Measurements from ENCODE around the gene IL17RE. TPM values are rescaled to one million over a fixed set of nuclear protein-coding genes. Genes with fewer than 3 reads are reported as not detected.

IL17RE gene
- total and polyA plus RNA-seq, 2 of the 13 experiments (the other 11 are each of a cell fraction or from before 2014, with no cell fraction given), result 14.5 to 24.1 TPM

DNA sequence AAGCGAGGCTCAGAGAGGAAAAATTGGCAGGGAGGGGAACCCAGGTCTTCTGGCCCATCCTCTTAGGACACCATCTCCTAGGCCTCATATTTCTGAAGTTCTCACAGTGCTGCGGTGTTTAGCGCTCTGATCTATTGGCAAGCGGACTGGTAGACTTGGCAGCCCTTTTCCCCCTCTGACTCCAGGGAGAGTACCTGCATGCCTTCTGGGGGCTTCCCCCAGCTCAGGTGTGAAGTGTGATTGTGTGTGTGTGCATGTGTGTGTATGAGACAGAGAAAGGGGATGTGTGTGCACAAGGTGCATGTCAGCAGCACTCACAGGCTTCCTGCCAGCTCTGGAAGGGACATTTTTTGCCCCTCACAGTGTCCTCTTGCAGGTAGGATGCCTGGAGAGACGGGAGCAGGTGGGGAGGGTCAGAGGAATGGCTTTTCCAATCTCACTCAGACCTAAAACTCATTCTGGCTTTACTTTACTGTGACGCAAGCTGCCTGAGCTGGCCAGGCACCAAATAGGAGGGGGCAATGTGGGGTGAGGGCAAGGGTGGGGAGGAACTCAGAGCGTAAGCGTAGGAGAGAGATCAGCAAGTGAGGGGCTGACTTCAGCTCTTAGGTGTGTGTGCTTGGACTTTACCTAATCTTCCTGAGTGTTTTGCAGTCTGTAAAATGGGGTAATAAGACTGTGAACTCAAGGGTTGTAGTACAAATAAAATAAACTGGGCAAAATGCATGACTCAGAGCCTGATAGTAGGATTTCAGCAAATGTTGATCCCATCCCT is 4.0 kb upstream of the IL17RE start (continued):
- TF ChIP-seq, protein P1, sequence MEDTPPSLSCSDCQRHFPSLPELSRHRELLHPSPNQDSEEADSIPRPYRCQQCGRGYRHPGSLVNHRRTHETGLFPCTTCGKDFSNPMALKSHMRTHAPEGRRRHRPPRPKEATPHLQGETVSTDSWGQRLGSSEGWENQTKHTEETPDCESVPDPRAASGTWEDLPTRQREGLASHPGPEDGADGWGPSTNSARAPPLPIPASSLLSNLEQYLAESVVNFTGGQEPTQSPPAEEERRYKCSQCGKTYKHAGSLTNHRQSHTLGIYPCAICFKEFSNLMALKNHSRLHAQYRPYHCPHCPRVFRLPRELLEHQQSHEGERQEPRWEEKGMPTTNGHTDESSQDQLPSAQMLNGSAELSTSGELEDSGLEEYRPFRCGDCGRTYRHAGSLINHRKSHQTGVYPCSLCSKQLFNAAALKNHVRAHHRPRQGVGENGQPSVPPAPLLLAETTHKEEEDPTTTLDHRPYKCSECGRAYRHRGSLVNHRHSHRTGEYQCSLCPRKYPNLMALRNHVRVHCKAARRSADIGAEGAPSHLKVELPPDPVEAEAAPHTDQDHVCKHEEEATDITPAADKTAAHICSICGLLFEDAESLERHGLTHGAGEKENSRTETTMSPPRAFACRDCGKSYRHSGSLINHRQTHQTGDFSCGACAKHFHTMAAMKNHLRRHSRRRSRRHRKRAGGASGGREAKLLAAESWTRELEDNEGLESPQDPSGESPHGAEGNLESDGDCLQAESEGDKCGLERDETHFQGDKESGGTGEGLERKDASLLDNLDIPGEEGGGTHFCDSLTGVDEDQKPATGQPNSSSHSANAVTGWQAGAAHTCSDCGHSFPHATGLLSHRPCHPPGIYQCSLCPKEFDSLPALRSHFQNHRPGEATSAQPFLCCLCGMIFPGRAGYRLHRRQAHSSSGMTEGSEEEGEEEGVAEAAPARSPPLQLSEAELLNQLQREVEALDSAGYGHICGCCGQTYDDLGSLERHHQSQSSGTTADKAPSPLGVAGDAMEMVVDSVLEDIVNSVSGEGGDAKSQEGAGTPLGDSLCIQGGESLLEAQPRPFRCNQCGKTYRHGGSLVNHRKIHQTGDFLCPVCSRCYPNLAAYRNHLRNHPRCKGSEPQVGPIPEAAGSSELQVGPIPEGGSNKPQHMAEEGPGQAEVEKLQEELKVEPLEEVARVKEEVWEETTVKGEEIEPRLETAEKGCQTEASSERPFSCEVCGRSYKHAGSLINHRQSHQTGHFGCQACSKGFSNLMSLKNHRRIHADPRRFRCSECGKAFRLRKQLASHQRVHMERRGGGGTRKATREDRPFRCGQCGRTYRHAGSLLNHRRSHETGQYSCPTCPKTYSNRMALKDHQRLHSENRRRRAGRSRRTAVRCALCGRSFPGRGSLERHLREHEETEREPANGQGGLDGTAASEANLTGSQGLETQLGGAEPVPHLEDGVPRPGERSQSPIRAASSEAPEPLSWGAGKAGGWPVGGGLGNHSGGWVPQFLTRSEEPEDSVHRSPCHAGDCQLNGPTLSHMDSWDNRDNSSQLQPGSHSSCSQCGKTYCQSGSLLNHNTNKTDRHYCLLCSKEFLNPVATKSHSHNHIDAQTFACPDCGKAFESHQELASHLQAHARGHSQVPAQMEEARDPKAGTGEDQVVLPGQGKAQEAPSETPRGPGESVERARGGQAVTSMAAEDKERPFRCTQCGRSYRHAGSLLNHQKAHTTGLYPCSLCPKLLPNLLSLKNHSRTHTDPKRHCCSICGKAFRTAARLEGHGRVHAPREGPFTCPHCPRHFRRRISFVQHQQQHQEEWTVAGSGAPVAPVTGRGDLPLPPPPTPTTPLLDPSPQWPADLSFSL (CRISPR knock-in tag; IDR thresholded peaks at IDR 0.05), result peak; percentile 82
- TF ChIP-seq, protein P2, sequence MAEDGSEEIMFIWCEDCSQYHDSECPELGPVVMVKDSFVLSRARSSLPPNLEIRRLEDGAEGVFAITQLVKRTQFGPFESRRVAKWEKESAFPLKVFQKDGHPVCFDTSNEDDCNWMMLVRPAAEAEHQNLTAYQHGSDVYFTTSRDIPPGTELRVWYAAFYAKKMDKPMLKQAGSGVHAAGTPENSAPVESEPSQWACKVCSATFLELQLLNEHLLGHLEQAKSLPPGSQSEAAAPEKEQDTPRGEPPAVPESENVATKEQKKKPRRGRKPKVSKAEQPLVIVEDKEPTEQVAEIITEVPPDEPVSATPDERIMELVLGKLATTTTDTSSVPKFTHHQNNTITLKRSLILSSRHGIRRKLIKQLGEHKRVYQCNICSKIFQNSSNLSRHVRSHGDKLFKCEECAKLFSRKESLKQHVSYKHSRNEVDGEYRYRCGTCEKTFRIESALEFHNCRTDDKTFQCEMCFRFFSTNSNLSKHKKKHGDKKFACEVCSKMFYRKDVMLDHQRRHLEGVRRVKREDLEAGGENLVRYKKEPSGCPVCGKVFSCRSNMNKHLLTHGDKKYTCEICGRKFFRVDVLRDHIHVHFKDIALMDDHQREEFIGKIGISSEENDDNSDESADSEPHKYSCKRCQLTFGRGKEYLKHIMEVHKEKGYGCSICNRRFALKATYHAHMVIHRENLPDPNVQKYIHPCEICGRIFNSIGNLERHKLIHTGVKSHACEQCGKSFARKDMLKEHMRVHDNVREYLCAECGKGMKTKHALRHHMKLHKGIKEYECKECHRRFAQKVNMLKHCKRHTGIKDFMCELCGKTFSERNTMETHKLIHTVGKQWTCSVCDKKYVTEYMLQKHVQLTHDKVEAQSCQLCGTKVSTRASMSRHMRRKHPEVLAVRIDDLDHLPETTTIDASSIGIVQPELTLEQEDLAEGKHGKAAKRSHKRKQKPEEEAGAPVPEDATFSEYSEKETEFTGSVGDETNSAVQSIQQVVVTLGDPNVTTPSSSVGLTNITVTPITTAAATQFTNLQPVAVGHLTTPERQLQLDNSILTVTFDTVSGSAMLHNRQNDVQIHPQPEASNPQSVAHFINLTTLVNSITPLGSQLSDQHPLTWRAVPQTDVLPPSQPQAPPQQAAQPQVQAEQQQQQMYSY (CRISPR knock-in tag; IDR thresholded peaks at IDR 0.05), result no peak
- TF ChIP-seq HDAC6 (IDR thresholded peaks at IDR 0.05; ENCODE audit: low read depth, low read length) (no peak), ERF (CRISPR knock-in tag; IDR thresholded peaks at IDR 0.05) (no peak), MAZ (IDR thresholded peaks at IDR 0.05; ENCODE audit: borderline replicate concordance, low read depth, low read length) (peak; percentile 85), MAZ (CRISPR knock-in tag; IDR thresholded peaks at IDR 0.05; ENCODE audit: low read depth) (no peak), REPIN1 (CRISPR knock-in tag; IDR thresholded peaks at IDR 0.05; ENCODE audit: borderline replicate concordance, low read depth) (0 out of 2 replicates have a peak, but pooled peaks have one; percentile 21), NFKB2 (CRISPR knock-in tag; IDR thresholded peaks at IDR 0.05; ENCODE audit: borderline replicate concordance) (no peak), ZNF670 (CRISPR knock-in tag; IDR thresholded peaks at IDR 0.05; ENCODE audit: borderline replicate concordance) (peak; percentile 51; the same call in 1 of the 2 replicates), CEBPG (CRISPR knock-in tag; IDR thresholded peaks at IDR 0.05) (peak; percentile 78), ZNF121 (CRISPR knock-in tag; IDR thresholded peaks at IDR 0.05) (peak; percentile 18; the same call in 1 of the 2 replicates), MAX (IDR thresholded peaks at IDR 0.05) (peak; percentile 52; the same call in 1 of the 2 replicates), ZNF564 (CRISPR knock-in tag; IDR thresholded peaks at IDR 0.05) (no peak), SALL1 (CRISPR knock-in tag; IDR thresholded peaks at IDR 0.05) (peak; percentile 36; the same call in 1 of the 2 replicates), CEBPB (IDR thresholded peaks at IDR 0.05; ENCODE audit: borderline replicate concordance, low read depth, low read length) (peak; percentile 56; the same call in 1 of the 2 replicates), MXI1 (IDR thresholded peaks at IDR 0.05; ENCODE audit: borderline replicate concordance, low read depth, low read length) (0 out of 3 replicates have a peak, but pooled peaks have one; percentile 24), ZNF292 (CRISPR knock-in tag; IDR thresholded peaks at IDR 0.05; ENCODE audit: borderline replicate concordance, low read depth) (peak; percentile 59; the same call in 1 of the 2 replicates)
- TF ChIP-seq, protein P3, sequence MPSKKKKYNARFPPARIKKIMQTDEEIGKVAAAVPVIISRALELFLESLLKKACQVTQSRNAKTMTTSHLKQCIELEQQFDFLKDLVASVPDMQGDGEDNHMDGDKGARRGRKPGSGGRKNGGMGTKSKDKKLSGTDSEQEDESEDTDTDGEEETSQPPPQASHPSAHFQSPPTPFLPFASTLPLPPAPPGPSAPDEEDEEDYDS (CRISPR knock-in tag; IDR thresholded peaks at IDR 0.05), result peak; percentile 42; the same call in 1 of the 2 replicates

All from HepG2 (cell line).